Activated B cell treated with CpG ODN at 0.5 μM for 24 hours (primary cell): Measurements from ENCODE around the gene ENOX1. TPM values are rescaled to one million over a fixed set of nuclear protein-coding genes. Genes with fewer than 3 reads are reported as not detected.

Experiments
- ATAC-seq: fragments of 200-7000 bp; cut with Tn5 transposase; one replicate; pipeline ENCODE4 v1.10.0; 2021; ENCODE audit warnings: low read depth, mild to moderate bottlenecking, moderate library complexity
- CTCF ChIA-PET: fragments of 350-600 bp; sonication (Branson Sonifier 250); formaldehyde crosslinking; loops from one replicate; lab custom pipeline; 2021; ENCODE audit warnings: antibody characterized with exemption; lab: Charles Lee
- POLR2A ChIA-PET: fragments of 350-600 bp; sonication (Branson Sonifier 250); formaldehyde crosslinking; loops from one replicate; lab custom pipeline; 2021; ENCODE audit warnings: antibody characterized with exemption; lab: Charles Lee
- DNase-seq: peaks from one replicate; pipeline ENCODE4 v3.0.0; 2022
- H3K27ac Mint-ChIP-seq: one replicate; pipeline ENCODE4 v1.8.0; 2020; ENCODE audit warnings: mixed read lengths
- H3K27me3 Mint-ChIP-seq: one replicate; pipeline ENCODE4 v1.8.0; 2021; ENCODE audit warnings: mixed read lengths
- H3K36me3 Mint-ChIP-seq: one replicate; pipeline ENCODE4 v1.8.0; 2021; ENCODE audit warnings: low read depth, mixed read lengths
- H3K4me1 Mint-ChIP-seq: one replicate; pipeline ENCODE4 v1.8.0; 2021; ENCODE audit warnings: mixed read lengths
- H3K4me3 Mint-ChIP-seq: one replicate; pipeline ENCODE4 v1.8.0; 2020; ENCODE audit warnings: mild to moderate bottlenecking, mixed read lengths
- H3K9me3 Mint-ChIP-seq: one replicate; pipeline ENCODE4 v1.8.0; 2020; ENCODE audit warnings: mixed read lengths
- CTCF ChIP-seq: fragments of 200-600 bp; IDR thresholded peaks from one replicate; pipeline ENCODE4 v1.8.0; 2022; ENCODE audit warnings: antibody characterized with exemption, mild to moderate bottlenecking
- intact Hi-C: fragments of 100-400 bp; cut with micrococcal nuclease; formaldehyde crosslinking; loops from one replicate; pipeline ENCODE4 v1.15.1; 2024
- total RNA-seq: library from RNA; stranded (reverse); gene quantifications from 2 replicates; pipeline ENCODE4 v1.2.3, GENCODE V29; 2022

The ENOX1 gene
- total RNA-seq, 1 donor from 2014 or later: not detected

GRCh38 chr13:43286751-43287150, 500.0 kb downstream of the ENOX1 start:
- no peak for ATAC-seq
- no peaks in the 10 kb centered on the region for H3K4me1 Mint-ChIP-seq

GRCh38 chr13:43285933-43286597, 500.7 kb downstream of the ENOX1 start:
- no peak for TF ChIP-seq CTCF
- CTCF ChIA-PET: no interaction called here
- POLR2A ChIA-PET: no interaction called here
- H3K4me3 Mint-ChIP-seq: no peak overlapping the region
- H3K27me3 Mint-ChIP-seq: peaks cover 5% of the 10 kb centered on the region
- no peak overlapping the region for H3K27ac Mint-ChIP-seq
- intact Hi-C loops: no loop called here
- H3K36me3 Mint-ChIP-seq: no peaks in the 10 kb centered on the region
- H3K9me3 Mint-ChIP-seq: no peaks in the 10 kb centered on the region
- DNase-seq: no peak
- H3K4me1 Mint-ChIP-seq: no peaks in the 10 kb centered on the region
- no peak for ATAC-seq

More at GRCh38 chr13:43286751-43287150, 500.0 kb downstream of the ENOX1 start:
- ChIA-PET CTCF (no interaction called here), POLR2A (no interaction called here)
- Mint-ChIP-seq H3K36me3 (no peaks in the 10 kb centered on the region), H3K9me3 (no peaks in the 10 kb centered on the region), H3K4me3 (no peak overlapping the region), H3K27ac (no peak overlapping the region), H3K27me3 (peaks cover 5% of the 10 kb centered on the region)
- no peak for TF ChIP-seq CTCF
- intact Hi-C loops: no loop called here
- DNase-seq: no peak

GRCh38 chr13:43284162-43284561, 502.6 kb downstream of the ENOX1 start:
- no peak for TF ChIP-seq CTCF
- POLR2A ChIA-PET: no interaction called here
- H3K36me3 Mint-ChIP-seq: no peaks in the 10 kb centered on the region
- no peak for DNase-seq
- H3K27me3 Mint-ChIP-seq: peaks cover 4% of the 10 kb centered on the region
- no peak for ATAC-seq
- H3K27ac Mint-ChIP-seq: no peak overlapping the region
- H3K4me1 Mint-ChIP-seq: no peaks in the 10 kb centered on the region
- no peak overlapping the region for H3K4me3 Mint-ChIP-seq
- H3K9me3 Mint-ChIP-seq: no peaks in the 10 kb centered on the region
- intact Hi-C loops: no loop called here
- CTCF ChIA-PET: no interaction called here

GRCh38 chr13:43279696-43280095, 507.1 kb downstream of the ENOX1 start:
- no peaks in the 10 kb centered on the region for H3K27me3 Mint-ChIP-seq
- POLR2A ChIA-PET: no interaction called here
- no peaks in the 10 kb centered on the region for H3K9me3 Mint-ChIP-seq
- no peak for DNase-seq
- no peak overlapping the region for H3K4me3 Mint-ChIP-seq
- no peak for ATAC-seq
- TF ChIP-seq CTCF: no peak
- intact Hi-C loops: no loop called here
- no peak overlapping the region for H3K27ac Mint-ChIP-seq
- H3K4me1 Mint-ChIP-seq: no peaks in the 10 kb centered on the region
- CTCF ChIA-PET: no interaction called here
- no peaks in the 10 kb centered on the region for H3K36me3 Mint-ChIP-seq

GRCh38 chr13:43278127-43278526, 508.6 kb downstream of the ENOX1 start:
- no peaks in the 10 kb centered on the region for H3K27me3 Mint-ChIP-seq

More at GRCh38 chr13:43278127-43278526, 508.6 kb downstream of the ENOX1 start:
- ChIA-PET POLR2A (no interaction called here), CTCF (no interaction called here)
- TF ChIP-seq CTCF: no peak
- Mint-ChIP-seq H3K9me3 (no peaks in the 10 kb centered on the region), H3K36me3 (no peaks in the 10 kb centered on the region), H3K27ac (no peak overlapping the region), H3K4me1 (no peaks in the 10 kb centered on the region), H3K4me3 (no peak overlapping the region)
- DNase-seq (no peak), ATAC-seq (no peak)
- intact Hi-C loops: no loop called here
